Bronchial epithelial cell (primary cell): ENCODE results near the gene GADL1. TPM values are rescaled to one million over a fixed set of nuclear protein-coding genes. Genes with fewer than 3 reads are reported as not detected.

Experiments
- DNase-seq: peaks from one replicate; pipeline ENCODE4 v3.0.0-alpha.2; 2010; ENCODE audit warnings: low read depth
- FAIRE-seq: peaks from 2 replicates; lab custom pipeline; 2011; peaks lifted over from hg19 to GRCh38; lab: Jason Lieb, UNC
- H3K27me3 ChIP-seq: 2 replicates; pipeline ENCODE4 v1.5.1; 2011; ENCODE audit warnings: low read length; ENCODE audit not compliant: control insufficient read depth, insufficient read depth
- H3K36me3 ChIP-seq: 2 replicates; pipeline ENCODE4 v1.5.1; 2011; ENCODE audit warnings: low read length; ENCODE audit not compliant: control insufficient read depth, insufficient read depth
- H3K4me3 ChIP-seq: 2 replicates; pipeline ENCODE4 v1.5.1; 2011; ENCODE audit warnings: mild to moderate bottlenecking, low read depth, low read length, control low read depth
- CTCF ChIP-seq: IDR thresholded peaks from 2 replicates; pipeline ENCODE4 v1.5.1; 2011; ENCODE audit warnings: mild to moderate bottlenecking, moderate library complexity, low read length, control low read depth, inconsistent platforms; ENCODE audit not compliant: insufficient read depth, severe bottlenecking
- total RNA-seq: library from RNA; depleted of rRNA; stranded (reverse); fragments of >200 nt; gene quantifications from 2 replicates; pipeline ENCODE4 v1.2.1, GENCODE V29; 2014

GADL1 gene
- total RNA-seq, 1 donor from 2014 or later, result not detected

DNA sequence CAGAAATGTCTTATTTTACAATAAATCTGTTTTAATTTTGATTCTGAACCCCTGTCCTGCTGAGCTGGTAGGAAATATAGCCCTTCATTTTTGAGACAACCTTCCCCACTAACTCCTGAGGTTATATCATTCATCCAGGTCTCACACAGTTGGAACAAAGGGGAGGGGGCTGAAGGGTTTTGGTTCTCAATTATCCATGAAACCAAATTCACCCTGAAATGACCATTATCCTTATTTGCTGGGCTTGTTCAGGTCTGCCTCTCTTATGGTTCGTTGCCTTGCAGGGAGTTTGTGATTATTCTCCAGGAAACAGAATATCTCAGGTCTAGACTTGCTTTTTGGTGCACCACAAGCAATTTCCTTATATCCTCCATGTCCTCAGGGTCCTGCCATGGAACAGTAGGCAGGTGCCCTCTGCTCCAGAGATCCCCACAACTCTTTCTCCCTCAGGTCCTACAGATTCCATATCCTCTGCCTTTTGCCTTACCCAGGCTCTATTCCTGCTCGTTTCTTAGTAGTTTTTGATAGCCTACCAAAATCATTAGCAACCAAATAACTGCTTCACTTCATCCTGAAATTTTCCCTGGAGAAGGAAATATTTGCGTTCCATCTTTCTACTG, 193.6 kb downstream of the GADL1 start:
- H3K27me3 ChIP-seq, result no peaks in the 10 kb centered on the region
- no peaks in the 10 kb centered on the region for H3K36me3 ChIP-seq
- no peak overlapping the region for H3K4me3 ChIP-seq
- FAIRE-seq (peak; percentile 50), DNase-seq (peak; percentile 42)
- no peak for TF ChIP-seq CTCF

- Histone ChIP-seq H3K36me3 (no peaks in the 10 kb centered on the region), H3K4me3 (no peak overlapping the region), H3K27me3 (no peaks in the 10 kb centered on the region)
- DNase-seq (no peak), FAIRE-seq (no peak)
- TF ChIP-seq CTCF, result no peak
Measured at GRCh38 chr3:30699927-30700326, 194.5 kb downstream of the GADL1 start.

DNA sequence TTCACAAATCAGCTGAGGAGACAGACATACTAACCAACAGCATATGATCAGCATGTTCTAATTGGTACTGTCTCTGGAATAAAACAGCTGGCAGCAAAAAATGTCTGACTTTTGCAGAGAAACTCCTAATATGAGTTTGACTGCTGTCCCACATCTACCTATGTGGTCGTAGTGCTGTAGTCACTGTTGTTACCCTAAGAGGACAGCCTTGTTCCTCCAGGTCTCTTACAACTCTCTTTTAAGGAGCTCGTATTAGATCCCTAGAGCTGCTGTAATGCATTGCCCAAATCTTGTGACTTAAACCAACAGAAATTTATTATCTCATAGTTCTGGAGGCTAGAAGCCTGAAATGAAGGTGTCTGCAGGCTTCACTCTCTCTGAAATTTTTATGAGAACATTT, 195.9 kb downstream of the GADL1 start:
- FAIRE-seq, result peak; percentile 52
- Histone ChIP-seq H3K36me3 (peaks cover 1% of the 10 kb centered on the region), H3K4me3 (no peak overlapping the region), H3K27me3 (no peaks in the 10 kb centered on the region)
- DNase-seq, result no peak
- TF ChIP-seq CTCF, result no peak

DNA sequence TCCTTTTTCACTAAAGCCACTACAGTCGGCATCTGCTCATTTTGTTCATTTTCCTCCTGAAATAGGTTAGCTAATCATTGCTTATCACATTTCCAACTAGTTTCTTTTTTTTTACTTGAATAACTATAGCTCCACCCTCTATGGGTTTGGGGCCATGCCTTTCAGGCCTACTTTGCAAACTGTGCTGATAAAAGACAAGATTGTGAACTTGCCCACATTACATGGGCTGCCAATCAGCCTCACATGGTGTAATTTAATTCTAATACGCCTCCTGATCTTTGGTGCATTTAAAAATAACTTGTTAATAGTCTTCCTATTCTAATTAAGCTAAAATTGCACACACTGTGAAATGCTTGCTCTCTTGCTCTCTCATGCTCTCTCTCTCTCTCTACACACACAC, 197.6 kb downstream of the GADL1 start:
- Histone ChIP-seq H3K4me3 (no peak overlapping the region), H3K27me3 (no peaks in the 10 kb centered on the region), H3K36me3 (peaks cover 3% of the 10 kb centered on the region)
- no peak for FAIRE-seq
- no peak for DNase-seq
- no peak for TF ChIP-seq CTCF

DNA sequence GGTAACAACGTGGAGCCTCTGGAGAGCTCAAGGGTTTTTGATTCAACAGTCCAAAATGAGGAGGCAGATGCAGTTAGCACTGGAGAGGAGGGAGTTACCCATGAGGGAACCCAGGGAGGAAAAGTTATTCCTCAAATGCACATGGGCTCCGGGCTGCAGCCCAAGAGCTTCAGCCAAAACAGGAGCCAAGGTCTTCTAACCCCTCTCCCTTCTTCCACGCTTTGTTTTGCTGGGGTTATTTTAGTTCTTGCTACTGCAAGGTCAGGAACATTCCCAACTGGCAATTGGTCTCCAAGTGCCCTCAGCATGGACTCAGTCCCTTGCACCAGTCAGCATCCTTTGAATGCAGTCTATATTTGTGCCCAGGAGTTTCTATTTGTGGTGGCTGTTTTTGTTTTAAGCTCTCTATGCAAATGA, 198.1 kb downstream of the GADL1 start:
- H3K4me3 ChIP-seq, result no peak overlapping the region
- no peak for TF ChIP-seq CTCF
- H3K27me3 ChIP-seq, result no peaks in the 10 kb centered on the region
- H3K36me3 ChIP-seq, result peaks cover 5% of the 10 kb centered on the region
- FAIRE-seq (no peak), DNase-seq (no peak)
